ENCODE results near the gene RAB41.
"Not testable (repeated sequence)": the region's sequence is repeated elsewhere in the genome, so short reads cannot be mapped to it uniquely, and the experiment has no call there.

The RAB41 gene

DNA sequence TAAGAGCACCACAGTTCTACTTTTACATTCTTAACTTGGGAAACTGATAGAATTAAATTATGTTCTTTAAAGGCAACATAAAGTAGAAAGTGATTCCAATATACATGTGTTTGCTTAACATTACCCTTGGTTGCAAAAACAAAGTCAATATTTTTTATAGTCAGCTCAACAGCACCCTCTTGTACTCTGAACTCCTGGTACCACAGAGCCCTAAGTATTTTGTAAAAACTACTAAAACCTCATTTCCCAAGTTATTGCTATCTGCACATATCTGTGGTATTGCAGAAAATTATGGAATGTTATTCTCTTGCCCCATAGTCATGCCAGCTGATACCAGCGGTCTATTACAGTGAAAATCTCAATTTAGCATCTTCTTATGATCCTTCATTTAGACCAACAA lies 10.8 kb downstream of the RAB41 start:
- no peak for DNase-seq

DNA sequence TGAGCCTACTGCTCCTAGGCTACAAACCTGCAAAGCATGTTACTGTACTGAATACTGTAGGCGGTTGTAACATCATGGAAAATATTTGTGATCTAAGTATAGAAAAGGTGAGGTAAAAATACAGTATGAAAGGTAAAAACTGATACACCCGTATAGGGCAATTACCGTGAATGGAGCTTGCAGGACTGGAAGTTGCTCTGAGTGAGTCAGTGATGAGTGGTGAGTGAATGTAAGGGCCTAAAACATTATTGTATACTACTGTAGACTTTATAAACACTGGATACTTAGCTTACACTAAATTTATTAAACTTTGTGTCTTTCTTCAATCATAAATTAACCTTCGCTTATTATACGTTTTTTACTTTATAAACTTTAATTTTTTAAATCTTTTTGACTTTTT lies 11.6 kb downstream of the RAB41 start:
- no peak for DNase-seq

DNA sequence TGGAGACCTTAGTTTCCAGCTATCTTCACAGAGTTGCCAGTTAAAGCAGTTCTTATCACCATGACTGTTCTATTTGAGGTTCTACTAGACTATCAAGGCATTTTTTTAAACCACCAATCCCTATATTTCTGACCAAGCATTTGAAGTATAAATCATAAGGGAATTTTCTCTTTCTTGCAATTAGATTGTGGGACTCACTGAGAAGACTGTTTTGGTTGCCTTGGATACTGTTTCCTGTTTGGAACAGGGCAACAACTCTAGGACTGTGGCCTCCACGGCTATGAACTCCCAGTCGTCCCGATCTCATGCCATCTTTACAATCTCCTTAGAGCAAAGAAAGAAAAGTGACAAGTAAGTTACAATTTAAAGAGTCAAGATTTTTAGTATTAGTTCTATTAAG lies 19.7 kb downstream of the RAB41 start:
- DNase-seq = no peak

GRCh38 chrX:70313503-70313902 lies 31.5 kb downstream of the RAB41 start:
- no peak for DNase-seq

DNA sequence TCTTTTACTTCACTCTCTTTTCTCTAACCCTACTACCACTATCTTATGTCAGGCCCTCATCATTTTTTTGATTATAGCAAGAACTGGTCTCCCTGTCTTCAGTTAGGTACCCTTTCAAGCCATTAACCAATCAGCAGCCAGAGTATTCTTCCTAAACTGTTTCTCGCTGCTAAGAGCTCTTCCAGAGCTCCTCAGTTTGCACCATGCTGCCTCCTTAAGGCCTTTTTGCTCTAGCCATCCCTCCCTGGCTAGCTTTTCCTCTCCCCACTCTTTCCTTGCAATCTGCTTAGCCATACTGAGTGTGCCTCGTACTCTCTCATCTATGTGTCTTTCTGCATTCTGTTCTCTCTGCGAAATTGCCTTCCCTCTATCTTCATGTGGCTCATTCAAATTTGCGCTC lies 40.8 kb downstream of the RAB41 start:
- no peak for DNase-seq

DNA sequence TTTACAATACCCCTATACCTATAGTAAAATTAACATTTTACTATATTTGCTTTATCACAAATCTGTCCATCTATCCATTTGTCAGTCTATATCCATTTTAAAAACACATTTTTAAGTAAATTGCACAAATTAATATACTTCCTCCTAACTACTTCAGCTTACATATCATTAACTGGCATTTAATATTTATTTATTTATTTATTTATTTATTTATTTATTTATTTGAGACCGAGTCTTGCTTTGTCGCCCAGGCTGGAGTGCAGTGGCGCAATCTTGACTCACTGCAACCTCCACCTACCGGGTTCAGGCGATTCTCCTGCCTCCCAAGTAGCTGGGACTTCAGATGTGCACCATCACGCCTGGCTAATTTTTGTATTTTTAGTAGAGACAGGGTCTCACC lies 41.7 kb downstream of the RAB41 start:
- not testable (repeated sequence) for DNase-seq

DNA sequence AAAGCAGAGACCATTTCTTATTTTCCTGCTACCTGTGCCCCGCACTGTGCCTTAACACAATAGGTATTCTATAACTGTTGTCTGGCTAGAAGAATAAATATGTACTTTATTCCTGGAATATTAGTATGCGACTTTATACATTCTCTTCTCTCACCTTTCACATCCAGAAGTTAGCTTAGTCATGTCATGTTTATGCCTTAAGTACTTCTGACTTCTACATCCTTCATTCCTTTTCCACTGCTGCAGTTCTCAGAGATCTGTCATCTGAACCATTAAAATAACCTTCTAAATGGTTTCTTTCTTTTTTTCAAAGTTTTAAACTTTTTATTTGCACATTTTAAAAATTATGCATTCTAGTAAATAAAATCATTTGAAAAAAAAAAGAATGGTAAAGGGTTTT lies 42.4 kb downstream of the RAB41 start:
- no peak for DNase-seq

GRCh38 chrX:70331161-70331560 lies 49.2 kb downstream of the RAB41 start:
- DNase-seq = no peak

DNA sequence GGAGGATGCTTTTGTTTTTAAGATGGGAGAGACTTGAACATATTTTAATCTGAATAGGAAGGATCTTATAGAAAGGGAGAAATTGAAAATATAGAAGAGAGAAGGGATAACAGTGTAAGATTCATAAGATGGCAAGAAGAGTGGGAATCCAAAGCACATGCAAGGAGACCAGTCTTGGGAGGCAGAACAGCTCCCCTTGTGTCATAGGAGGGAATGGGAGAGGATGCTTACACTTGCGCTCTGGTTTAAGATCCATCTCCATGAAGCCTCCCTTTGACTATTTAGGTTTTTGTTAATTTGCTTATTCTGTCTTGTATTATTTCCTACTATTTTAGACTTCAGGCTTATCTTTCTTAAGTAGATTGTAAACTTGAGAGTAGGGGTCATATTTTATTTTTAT lies 50.6 kb downstream of the RAB41 start:
- DNase-seq = no peak
